ENCODE measurements around the gene IL1RAPL1.

Gene IL1RAPL1

GRCh38 chrX:28960063-28960462 is 372.8 kb downstream of the IL1RAPL1 start:
- Histone ChIP-seq H3K4me1 (ENCODE audit: insufficient read depth, low read length) (no peaks in the 10 kb centered on the region), H3K27me3 (ENCODE audit: insufficient read depth, low read length) (no peaks in the 10 kb centered on the region), H3K9me3 (ENCODE audit: low read length) (no peaks in the 10 kb centered on the region), H2AFZ (ENCODE audit: low read depth, low read length) (no peak overlapping the region), H3K4me3 (ENCODE audit: low read length) (no peak overlapping the region), H3K36me3 (ENCODE audit: insufficient read depth, low read length) (no peaks in the 10 kb centered on the region)

- H3K9me3 ChIP-seq (ENCODE audit: low read length) = no peaks in the 10 kb centered on the region
- no peaks in the 10 kb centered on the region for H3K4me1 ChIP-seq (ENCODE audit: insufficient read depth, low read length)
- no peak overlapping the region for H3K4me3 ChIP-seq (ENCODE audit: low read length)
- H3K36me3 ChIP-seq (ENCODE audit: insufficient read depth, low read length) = no peaks in the 10 kb centered on the region
- H2AFZ ChIP-seq (ENCODE audit: low read depth, low read length) = no peak overlapping the region
- no peaks in the 10 kb centered on the region for H3K27me3 ChIP-seq (ENCODE audit: insufficient read depth, low read length)
Observed at GRCh38 chrX:28966331-28966730, 379.1 kb downstream of the IL1RAPL1 start.

GRCh38 chrX:28969126-28969525 is 381.9 kb downstream of the IL1RAPL1 start:
- Histone ChIP-seq H2AFZ (ENCODE audit: low read depth, low read length) (no peak overlapping the region), H3K27me3 (ENCODE audit: insufficient read depth, low read length) (no peaks in the 10 kb centered on the region), H3K9me3 (ENCODE audit: low read length) (no peaks in the 10 kb centered on the region), H3K4me1 (ENCODE audit: insufficient read depth, low read length) (no peaks in the 10 kb centered on the region), H3K36me3 (ENCODE audit: insufficient read depth, low read length) (no peaks in the 10 kb centered on the region), H3K4me3 (ENCODE audit: low read length) (no peak overlapping the region)

GRCh38 chrX:28979877-28980276 is 392.6 kb downstream of the IL1RAPL1 start:
- H3K4me1 ChIP-seq (ENCODE audit: insufficient read depth, low read length) = no peaks in the 10 kb centered on the region
- H3K9me3 ChIP-seq (ENCODE audit: low read length) = no peaks in the 10 kb centered on the region
- H3K36me3 ChIP-seq (ENCODE audit: insufficient read depth, low read length) = no peaks in the 10 kb centered on the region
- H3K27me3 ChIP-seq (ENCODE audit: insufficient read depth, low read length) = no peaks in the 10 kb centered on the region
- no peak overlapping the region for H3K4me3 ChIP-seq (ENCODE audit: low read length)
- H2AFZ ChIP-seq (ENCODE audit: low read depth, low read length) = no peak overlapping the region

GRCh38 chrX:28981952-28982351 is 394.7 kb downstream of the IL1RAPL1 start:
- Histone ChIP-seq H3K4me3 (ENCODE audit: low read length) (no peak overlapping the region), H3K36me3 (ENCODE audit: insufficient read depth, low read length) (no peaks in the 10 kb centered on the region), H3K4me1 (ENCODE audit: insufficient read depth, low read length) (no peaks in the 10 kb centered on the region), H3K27me3 (ENCODE audit: insufficient read depth, low read length) (no peaks in the 10 kb centered on the region), H3K9me3 (ENCODE audit: low read length) (no peaks in the 10 kb centered on the region), H2AFZ (ENCODE audit: low read depth, low read length) (no peak overlapping the region)

- Histone ChIP-seq H2AFZ (ENCODE audit: low read depth, low read length) (no peak overlapping the region), H3K9me3 (ENCODE audit: low read length) (no peaks in the 10 kb centered on the region), H3K27me3 (ENCODE audit: insufficient read depth, low read length) (no peaks in the 10 kb centered on the region), H3K4me1 (ENCODE audit: insufficient read depth, low read length) (no peaks in the 10 kb centered on the region), H3K36me3 (ENCODE audit: insufficient read depth, low read length) (no peaks in the 10 kb centered on the region), H3K4me3 (ENCODE audit: low read length) (no peak overlapping the region)
Observed at GRCh38 chrX:28988246-28988645, 401.0 kb downstream of the IL1RAPL1 start.

GRCh38 chrX:28997706-28998463 is 410.6 kb downstream of the IL1RAPL1 start:
- Histone ChIP-seq H3K36me3 (ENCODE audit: insufficient read depth, low read length) (no peaks in the 10 kb centered on the region), H3K27me3 (ENCODE audit: insufficient read depth, low read length) (no peaks in the 10 kb centered on the region), H3K4me3 (ENCODE audit: low read length) (no peak overlapping the region), H3K4me1 (ENCODE audit: insufficient read depth, low read length) (no peaks in the 10 kb centered on the region), H2AFZ (ENCODE audit: low read depth, low read length) (no peak overlapping the region), H3K9me3 (ENCODE audit: low read length) (no peaks in the 10 kb centered on the region)

GRCh38 chrX:28998609-28999135 is 411.4 kb downstream of the IL1RAPL1 start:
- Histone ChIP-seq H3K4me3 (ENCODE audit: low read length) (no peak overlapping the region), H3K36me3 (ENCODE audit: insufficient read depth, low read length) (no peaks in the 10 kb centered on the region), H3K27me3 (ENCODE audit: insufficient read depth, low read length) (no peaks in the 10 kb centered on the region), H3K9me3 (ENCODE audit: low read length) (no peaks in the 10 kb centered on the region), H3K4me1 (ENCODE audit: insufficient read depth, low read length) (no peaks in the 10 kb centered on the region), H2AFZ (ENCODE audit: low read depth, low read length) (no peak overlapping the region)

GRCh38 chrX:29012867-29013266 is 425.6 kb downstream of the IL1RAPL1 start:
- H2AFZ ChIP-seq (ENCODE audit: low read depth, low read length) = no peak overlapping the region
- no peaks in the 10 kb centered on the region for H3K9me3 ChIP-seq (ENCODE audit: low read length)
- H3K4me3 ChIP-seq (ENCODE audit: low read length) = no peak overlapping the region
- no peaks in the 10 kb centered on the region for H3K4me1 ChIP-seq (ENCODE audit: insufficient read depth, low read length)
- H3K27me3 ChIP-seq (ENCODE audit: insufficient read depth, low read length) = no peaks in the 10 kb centered on the region
- H3K36me3 ChIP-seq (ENCODE audit: insufficient read depth, low read length) = no peaks in the 10 kb centered on the region

- Histone ChIP-seq H3K4me1 (ENCODE audit: insufficient read depth, low read length) (no peaks in the 10 kb centered on the region), H3K9me3 (ENCODE audit: low read length) (no peaks in the 10 kb centered on the region), H2AFZ (ENCODE audit: low read depth, low read length) (no peak overlapping the region), H3K4me3 (ENCODE audit: low read length) (no peak overlapping the region), H3K27me3 (ENCODE audit: insufficient read depth, low read length) (no peaks in the 10 kb centered on the region), H3K36me3 (ENCODE audit: insufficient read depth, low read length) (no peaks in the 10 kb centered on the region)
Observed at GRCh38 chrX:29023207-29023606, 436.0 kb downstream of the IL1RAPL1 start.

- no peaks in the 10 kb centered on the region for H3K4me1 ChIP-seq (ENCODE audit: insufficient read depth, low read length)
- no peaks in the 10 kb centered on the region for H3K27me3 ChIP-seq (ENCODE audit: insufficient read depth, low read length)
- H2AFZ ChIP-seq (ENCODE audit: low read depth, low read length) = no peak overlapping the region
- H3K36me3 ChIP-seq (ENCODE audit: insufficient read depth, low read length) = no peaks in the 10 kb centered on the region
- H3K4me3 ChIP-seq (ENCODE audit: low read length) = no peak overlapping the region
- H3K9me3 ChIP-seq (ENCODE audit: low read length) = no peaks in the 10 kb centered on the region
Observed at GRCh38 chrX:29024871-29025270, 437.6 kb downstream of the IL1RAPL1 start.

GRCh38 chrX:29039501-29039900 is 452.3 kb downstream of the IL1RAPL1 start:
- Histone ChIP-seq H3K4me1 (ENCODE audit: insufficient read depth, low read length) (no peaks in the 10 kb centered on the region), H3K27me3 (ENCODE audit: insufficient read depth, low read length) (no peaks in the 10 kb centered on the region), H2AFZ (ENCODE audit: low read depth, low read length) (no peak overlapping the region), H3K9me3 (ENCODE audit: low read length) (no peaks in the 10 kb centered on the region), H3K36me3 (ENCODE audit: insufficient read depth, low read length) (no peaks in the 10 kb centered on the region), H3K4me3 (ENCODE audit: low read length) (no peak overlapping the region)

- Histone ChIP-seq H3K27me3 (ENCODE audit: insufficient read depth, low read length) (no peaks in the 10 kb centered on the region), H2AFZ (ENCODE audit: low read depth, low read length) (no peak overlapping the region), H3K9me3 (ENCODE audit: low read length) (no peaks in the 10 kb centered on the region), H3K36me3 (ENCODE audit: insufficient read depth, low read length) (no peaks in the 10 kb centered on the region), H3K4me1 (ENCODE audit: insufficient read depth, low read length) (no peaks in the 10 kb centered on the region), H3K4me3 (ENCODE audit: low read length) (no peak overlapping the region)
Observed at GRCh38 chrX:29040160-29040559, 452.9 kb downstream of the IL1RAPL1 start.

- Histone ChIP-seq H3K36me3 (ENCODE audit: insufficient read depth, low read length) (no peaks in the 10 kb centered on the region), H3K4me3 (ENCODE audit: low read length) (no peak overlapping the region), H2AFZ (ENCODE audit: low read depth, low read length) (no peak overlapping the region), H3K9me3 (ENCODE audit: low read length) (no peaks in the 10 kb centered on the region), H3K4me1 (ENCODE audit: insufficient read depth, low read length) (no peaks in the 10 kb centered on the region), H3K27me3 (ENCODE audit: insufficient read depth, low read length) (no peaks in the 10 kb centered on the region)
Observed at GRCh38 chrX:29042341-29042740, 455.1 kb downstream of the IL1RAPL1 start.
